Osteoblast (primary cell): Measurements from ENCODE around the gene TRIAP1. TPM values are rescaled to one million over a fixed set of nuclear protein-coding genes. Genes with fewer than 3 reads are reported as not detected.

ENCODE experiments used
- DNase-seq: peaks from one replicate; pipeline ENCODE4 v3.0.0; 2011; ENCODE audit warnings: low spot score, mixed read lengths; ENCODE audit not compliant: insufficient read length; ENCODE audit errors: missing footprints
- H2AFZ ChIP-seq: 2 replicates; pipeline ENCODE4 v1.6.0; 2011; ENCODE audit warnings: mild to moderate bottlenecking, low read length
- H3K27ac ChIP-seq: 2 replicates; pipeline ENCODE4 v1.5.1; 2011; ENCODE audit warnings: mild to moderate bottlenecking, low read depth, low read length, moderate library complexity
- H3K27me3 ChIP-seq: 2 replicates; pipeline ENCODE4 v1.6.0; 2012; ENCODE audit warnings: mild to moderate bottlenecking, control low read depth, inconsistent platforms, low read length, moderate library complexity; ENCODE audit not compliant: insufficient read depth
- H3K36me3 ChIP-seq: 2 replicates; pipeline ENCODE4 v1.5.1; 2011; ENCODE audit warnings: mild to moderate bottlenecking, low read length, control low read depth, moderate library complexity; ENCODE audit not compliant: insufficient read depth
- H3K4me1 ChIP-seq: 2 replicates; pipeline ENCODE4 v1.5.1; 2011; ENCODE audit warnings: mild to moderate bottlenecking, low read length, control low read depth, moderate library complexity; ENCODE audit not compliant: insufficient read depth
- H3K4me2 ChIP-seq: 2 replicates; pipeline ENCODE4 v1.6.0; 2011; ENCODE audit warnings: mild to moderate bottlenecking, low read length; ENCODE audit not compliant: insufficient read depth
- H3K4me3 ChIP-seq: fragments of 200-600 bp; sonication (generic); 3 replicates; pipeline ENCODE4 v1.5.1; 2012; ENCODE audit warnings: mild to moderate bottlenecking, low read length, inconsistent platforms; ENCODE audit not compliant: insufficient read depth
- H3K79me2 ChIP-seq: 2 replicates; pipeline ENCODE4 v1.6.0; 2012; ENCODE audit warnings: mild to moderate bottlenecking, low read length, control low read depth, inconsistent platforms; ENCODE audit not compliant: insufficient read depth
- H3K9me3 ChIP-seq: 2 replicates; pipeline ENCODE4 v1.5.1; 2011; ENCODE audit warnings: low read depth, low read length, control low read depth
- H4K20me1 ChIP-seq: 2 replicates; pipeline ENCODE4 v1.6.0; 2012; ENCODE audit warnings: mild to moderate bottlenecking, low read length, control low read depth; ENCODE audit not compliant: insufficient read depth
- total RNA-seq: library from RNA; depleted of rRNA; stranded (reverse); fragments of >200 nt; gene quantifications from 2 replicates; pipeline ENCODE4 v1.2.3, GENCODE V29; 2012
- TF ChIP-seq, protein P1 (sequence below): IDR thresholded peaks from 2 replicates; pipeline ENCODE4 v1.5.1; 2011; ENCODE audit warnings: mild to moderate bottlenecking, low read depth, low read length, moderate library complexity; ENCODE audit errors: extremely low read depth

TRIAP1 gene
- total RNA-seq, 1 donor, result 19.9 TPM

DNA sequence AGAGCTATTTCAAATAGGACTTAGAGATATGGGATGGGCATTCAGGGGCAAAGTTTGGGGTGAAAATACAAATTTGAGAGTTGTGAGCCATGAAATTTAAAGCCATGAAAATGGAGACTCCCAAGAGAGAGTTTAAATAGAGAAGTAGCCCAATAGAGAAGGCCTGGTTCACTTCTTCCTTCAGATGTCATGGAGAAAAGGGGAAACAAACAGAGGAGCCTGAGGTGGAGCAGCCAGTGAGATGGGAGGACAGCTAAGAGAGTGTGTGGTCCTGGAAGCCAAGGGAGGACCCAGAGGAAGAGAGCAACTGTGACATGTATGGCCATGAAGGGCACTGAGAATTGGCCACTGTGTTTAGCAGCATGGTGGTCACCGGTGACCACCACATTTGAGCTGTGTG, 37.4 kb upstream of the TRIAP1 start:
- no peak overlapping the region for H3K27ac ChIP-seq
- H2AFZ ChIP-seq, result no peak overlapping the region
- H4K20me1 ChIP-seq, result peaks cover 5% of the 10 kb centered on the region
- H3K79me2 ChIP-seq, result no peaks in the 10 kb centered on the region
- H3K4me2 ChIP-seq, result no peak overlapping the region
- TF ChIP-seq, protein P1, sequence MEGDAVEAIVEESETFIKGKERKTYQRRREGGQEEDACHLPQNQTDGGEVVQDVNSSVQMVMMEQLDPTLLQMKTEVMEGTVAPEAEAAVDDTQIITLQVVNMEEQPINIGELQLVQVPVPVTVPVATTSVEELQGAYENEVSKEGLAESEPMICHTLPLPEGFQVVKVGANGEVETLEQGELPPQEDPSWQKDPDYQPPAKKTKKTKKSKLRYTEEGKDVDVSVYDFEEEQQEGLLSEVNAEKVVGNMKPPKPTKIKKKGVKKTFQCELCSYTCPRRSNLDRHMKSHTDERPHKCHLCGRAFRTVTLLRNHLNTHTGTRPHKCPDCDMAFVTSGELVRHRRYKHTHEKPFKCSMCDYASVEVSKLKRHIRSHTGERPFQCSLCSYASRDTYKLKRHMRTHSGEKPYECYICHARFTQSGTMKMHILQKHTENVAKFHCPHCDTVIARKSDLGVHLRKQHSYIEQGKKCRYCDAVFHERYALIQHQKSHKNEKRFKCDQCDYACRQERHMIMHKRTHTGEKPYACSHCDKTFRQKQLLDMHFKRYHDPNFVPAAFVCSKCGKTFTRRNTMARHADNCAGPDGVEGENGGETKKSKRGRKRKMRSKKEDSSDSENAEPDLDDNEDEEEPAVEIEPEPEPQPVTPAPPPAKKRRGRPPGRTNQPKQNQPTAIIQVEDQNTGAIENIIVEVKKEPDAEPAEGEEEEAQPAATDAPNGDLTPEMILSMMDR, result no peak
- no peak for DNase-seq
- H3K4me1 ChIP-seq, result no peaks in the 10 kb centered on the region
- H3K36me3 ChIP-seq, result no peaks in the 10 kb centered on the region
- H3K4me3 ChIP-seq, result no peak overlapping the region
- H3K9me3 ChIP-seq, result no peaks in the 10 kb centered on the region
- H3K27me3 ChIP-seq, result no peaks in the 10 kb centered on the region

DNA sequence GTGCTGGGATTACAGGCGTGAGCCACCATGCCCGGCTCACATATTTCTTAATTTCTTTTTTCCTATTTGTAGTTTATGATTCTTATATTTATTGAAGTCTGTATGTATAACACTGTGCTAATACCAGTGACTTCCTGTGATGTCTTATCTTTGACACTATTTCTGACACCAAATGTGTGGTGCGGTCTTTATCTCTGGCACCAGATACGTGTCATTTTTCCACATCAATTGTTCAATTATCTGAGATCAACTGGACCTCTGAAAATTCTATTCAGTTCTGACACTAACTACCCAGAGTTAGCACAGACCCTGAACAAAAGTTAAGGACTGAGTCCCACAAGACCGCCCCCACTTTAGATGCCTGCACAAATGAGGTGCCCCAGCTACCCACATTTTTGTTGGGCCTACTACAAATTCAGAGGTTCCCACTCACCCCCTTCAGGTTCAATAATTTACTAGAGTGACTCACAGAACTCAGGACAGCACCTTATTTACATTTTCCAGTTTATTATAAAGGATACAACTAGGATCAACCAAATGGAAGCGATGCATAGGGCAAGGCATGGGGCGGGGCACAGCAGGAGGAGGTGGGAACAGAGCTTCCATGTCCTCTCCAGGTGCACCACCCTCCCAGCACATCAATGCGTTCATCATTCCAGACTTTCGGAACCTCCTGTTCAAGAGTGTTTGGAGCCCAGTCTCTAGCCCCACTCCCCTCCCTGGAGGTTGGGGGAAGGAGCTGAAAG, 35.0 kb upstream of the TRIAP1 start:
- TF ChIP-seq, protein P1, result no peak
- no peak overlapping the region for H3K4me3 ChIP-seq

DNA sequence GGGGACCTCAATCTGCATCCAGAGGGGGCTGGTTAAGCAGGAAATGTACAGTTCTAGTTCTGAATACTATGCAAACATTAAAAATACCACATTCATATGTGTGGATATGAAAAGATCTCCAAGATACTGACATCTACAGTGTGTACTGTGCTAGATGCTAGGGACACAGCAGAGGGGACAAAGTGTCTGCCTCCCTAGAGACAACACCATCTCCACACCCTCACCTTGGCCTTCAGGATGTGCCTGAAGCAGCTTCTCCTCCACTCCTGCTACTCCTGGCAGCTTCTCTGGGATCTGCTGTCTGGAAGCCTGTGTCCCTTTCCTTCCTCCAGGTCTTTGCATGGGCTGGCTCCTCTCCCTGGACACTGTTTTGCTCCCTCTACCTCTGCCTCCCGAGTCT, 34.0 kb upstream of the TRIAP1 start:
- Histone ChIP-seq H3K27ac (no peak overlapping the region), H3K36me3 (no peaks in the 10 kb centered on the region), H3K4me2 (no peak overlapping the region), H3K4me3 (no peak overlapping the region), H3K9me3 (no peaks in the 10 kb centered on the region), H3K79me2 (peaks cover 4% of the 10 kb centered on the region), H3K4me1 (no peaks in the 10 kb centered on the region), H2AFZ (no peak overlapping the region), H4K20me1 (peaks cover 6% of the 10 kb centered on the region), H3K27me3 (no peaks in the 10 kb centered on the region)
- TF ChIP-seq, protein P1, result no peak
- no peak for DNase-seq

More for the DNA sequence above, 35.0 kb upstream of the TRIAP1 start:
- Histone ChIP-seq H3K4me2 (no peak overlapping the region), H2AFZ (no peak overlapping the region), H3K9me3 (no peaks in the 10 kb centered on the region), H3K36me3 (no peaks in the 10 kb centered on the region), H3K27ac (no peak overlapping the region), H3K79me2 (peaks cover 4% of the 10 kb centered on the region), H3K27me3 (no peaks in the 10 kb centered on the region), H4K20me1 (peaks cover 5% of the 10 kb centered on the region), H3K4me1 (no peaks in the 10 kb centered on the region)
- DNase-seq, result no peak

DNA sequence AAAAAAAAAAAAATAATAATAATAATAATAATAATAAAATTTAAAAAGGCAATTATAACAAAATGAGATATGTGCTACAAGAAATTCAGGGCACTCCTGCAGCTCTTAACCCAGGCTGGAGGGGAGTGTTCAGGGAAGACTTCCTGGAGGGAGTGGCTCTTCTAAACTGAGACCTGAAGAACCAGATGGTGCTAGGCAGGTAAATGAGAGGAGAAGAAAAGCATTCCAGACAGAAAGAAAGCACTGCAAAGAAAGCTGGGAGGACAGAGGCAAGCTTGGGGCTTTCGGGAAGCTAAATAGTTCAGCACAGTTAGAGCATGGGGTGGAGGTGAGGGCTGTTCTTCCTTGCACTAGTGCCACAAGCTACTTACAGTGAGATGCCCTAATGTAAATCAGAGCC, 33.3 kb upstream of the TRIAP1 start:
- Histone ChIP-seq H4K20me1 (peaks cover 6% of the 10 kb centered on the region), H3K27ac (no peak overlapping the region), H3K9me3 (no peaks in the 10 kb centered on the region), H3K79me2 (peaks cover 4% of the 10 kb centered on the region), H3K4me2 (no peak overlapping the region), H3K4me1 (peaks cover 6% of the 10 kb centered on the region), H3K36me3 (no peaks in the 10 kb centered on the region), H2AFZ (no peak overlapping the region), H3K27me3 (no peaks in the 10 kb centered on the region), H3K4me3 (no peak overlapping the region)
- DNase-seq, result no peak
- TF ChIP-seq, protein P1, result no peak
